Measurements from ENCODE around the gene APLP1.

Gene APLP1

GRCh38 chr19:35868172-35868822 lies at the start of gene APLP1:
APLP1 (plus strand) TSS chr19:35868574; CDS start chr19:35868637, 63 bp downstream.
- H3K4me1 ChIP-seq (ENCODE audit: low read length) = peaks cover 4% of the 10 kb centered on the region; the same call in 1 of the 2 replicates
- H3K27me3 ChIP-seq (replicated peaks; ENCODE audit: insufficient read depth, low read length) = peaks cover 77% of the 10 kb centered on the region
- no peaks in the 10 kb centered on the region for H4K20me1 ChIP-seq (ENCODE audit: insufficient read depth, low read length)
- H3K4me2 ChIP-seq (ENCODE audit: low read depth, low read length) = peak within 1 kb of the TSS; percentile 66
- no peak within 1 kb of the TSS for H3K9ac ChIP-seq (ENCODE audit: low read length)
- peak; percentile 23 for DNase-seq
- H3K79me2 ChIP-seq (ENCODE audit: low read length) = no peaks in the 10 kb centered on the region
- no peaks in the 10 kb centered on the region for H3F3A ChIP-seq (ENCODE audit: insufficient read depth, low read length)
- H3K9me3 ChIP-seq (replicated peaks; ENCODE audit: insufficient read depth, low read length) = no peaks in the 10 kb centered on the region
- no peak for TF ChIP-seq CTCF (IDR thresholded peaks at IDR 0.05; ENCODE audit: low read length)
- TF ChIP-seq EZH2 (optimal IDR thresholded peaks at IDR 0.05; ENCODE audit: low read depth, low read length) = no peak
- no peak for TF ChIP-seq EZH2phosphoT487 (IDR thresholded peaks at IDR 0.05; ENCODE audit: low read length)
- no peak within 1 kb of the TSS for H3K27ac ChIP-seq (ENCODE audit: low read length)
- peak within 1 kb of the TSS; percentile 31; the same call in 1 of the 2 replicates for H3K4me3 ChIP-seq (ENCODE audit: low read length)
- no peaks in the 10 kb centered on the region for H3K9me2 ChIP-seq (replicated peaks; ENCODE audit: insufficient read depth, low read length)
- no peaks in the 10 kb centered on the region for H3K36me3 ChIP-seq (replicated peaks; ENCODE audit: insufficient read depth, low read length)
- H2AFZ ChIP-seq (ENCODE audit: low read length) = peak within 1 kb of the TSS; percentile 27; the same call in 1 of the 2 replicates

- H3K4me3 ChIP-seq (ENCODE audit: low read length) = no peak overlapping the region
- no peaks in the 10 kb centered on the region for H3K9me2 ChIP-seq (replicated peaks; ENCODE audit: insufficient read depth, low read length)
- H2AFZ ChIP-seq (ENCODE audit: low read length) = no peak overlapping the region
- no peak overlapping the region for H3K4me2 ChIP-seq (ENCODE audit: low read depth, low read length)
- TF ChIP-seq EZH2phosphoT487 (IDR thresholded peaks at IDR 0.05; ENCODE audit: low read length) = no peak
- TF ChIP-seq EZH2 (optimal IDR thresholded peaks at IDR 0.05; ENCODE audit: low read depth, low read length) = no peak
- no peak for TF ChIP-seq CTCF (IDR thresholded peaks at IDR 0.05; ENCODE audit: low read length)
- no peaks in the 10 kb centered on the region for H3K79me2 ChIP-seq (ENCODE audit: low read length)
- no peaks in the 10 kb centered on the region for H3K36me3 ChIP-seq (replicated peaks; ENCODE audit: insufficient read depth, low read length)
- no peak for DNase-seq
- H3F3A ChIP-seq (ENCODE audit: insufficient read depth, low read length) = no peaks in the 10 kb centered on the region
- H3K9ac ChIP-seq (ENCODE audit: low read length) = no peak overlapping the region
- H3K9me3 ChIP-seq (replicated peaks; ENCODE audit: insufficient read depth, low read length) = no peaks in the 10 kb centered on the region
- no peak overlapping the region for H3K27ac ChIP-seq (ENCODE audit: low read length)
- H4K20me1 ChIP-seq (ENCODE audit: insufficient read depth, low read length) = no peaks in the 10 kb centered on the region
- H3K27me3 ChIP-seq (replicated peaks; ENCODE audit: insufficient read depth, low read length) = peaks cover 73% of the 10 kb centered on the region
- no peaks in the 10 kb centered on the region for H3K4me1 ChIP-seq (ENCODE audit: low read length)
These were observed 45.8 kb upstream of the APLP1 start for GRCh38 chr19:35822579-35822978.

GRCh38 chr19:35824150-35824549 lies 44.2 kb upstream of the APLP1 start:
- Histone ChIP-seq H3K79me2 (ENCODE audit: low read length) (no peaks in the 10 kb centered on the region), H3F3A (ENCODE audit: insufficient read depth, low read length) (no peaks in the 10 kb centered on the region), H3K4me1 (ENCODE audit: low read length) (no peaks in the 10 kb centered on the region), H3K9me3 (replicated peaks; ENCODE audit: insufficient read depth, low read length) (no peaks in the 10 kb centered on the region), H3K27ac (ENCODE audit: low read length) (no peak overlapping the region), H2AFZ (ENCODE audit: low read length) (no peak overlapping the region), H4K20me1 (ENCODE audit: insufficient read depth, low read length) (no peaks in the 10 kb centered on the region), H3K9ac (ENCODE audit: low read length) (no peak overlapping the region), H3K36me3 (replicated peaks; ENCODE audit: insufficient read depth, low read length) (no peaks in the 10 kb centered on the region), H3K4me2 (ENCODE audit: low read depth, low read length) (no peak overlapping the region), H3K27me3 (replicated peaks; ENCODE audit: insufficient read depth, low read length) (peaks cover 62% of the 10 kb centered on the region), H3K9me2 (replicated peaks; ENCODE audit: insufficient read depth, low read length) (no peaks in the 10 kb centered on the region), H3K4me3 (ENCODE audit: low read length) (no peak overlapping the region)
- DNase-seq = no peak
- TF ChIP-seq CTCF (IDR thresholded peaks at IDR 0.05; ENCODE audit: low read length) (no peak), EZH2phosphoT487 (IDR thresholded peaks at IDR 0.05; ENCODE audit: low read length) (no peak), EZH2 (optimal IDR thresholded peaks at IDR 0.05; ENCODE audit: low read depth, low read length) (no peak)
